ENCODE data around the gene CLIC3. TPM values are rescaled to one million over a fixed set of nuclear protein-coding genes. Genes with fewer than 3 reads are reported as not detected.
A peak's percentile ranks its signal among the peaks of the same experiment; 100 is the strongest.

The CLIC3 gene
- total RNA-seq, 2 donors from 2014 or later: 6.5 to 11.8 TPM

DNA sequence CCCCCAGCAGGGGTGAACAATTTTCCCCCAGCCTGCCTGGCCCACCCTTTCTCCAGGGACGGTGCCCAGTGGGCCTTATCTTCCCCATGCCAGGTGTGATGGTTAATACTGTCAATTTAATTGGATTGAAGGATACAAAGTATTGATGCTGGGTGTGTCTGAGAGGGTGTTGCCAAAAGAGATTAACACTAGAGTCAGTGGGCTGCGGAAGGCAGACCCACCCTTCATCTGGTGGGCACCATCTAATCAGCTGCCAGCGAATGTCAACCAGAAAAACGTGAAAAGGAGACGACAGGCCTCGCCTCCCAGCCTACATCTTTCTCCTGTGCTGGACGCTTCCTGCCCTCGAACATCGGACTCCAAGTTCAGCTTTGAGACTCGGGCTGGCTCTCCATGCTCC is 41.1 kb upstream of the CLIC3 start:
- Histone ChIP-seq H3K4me3 (no peak overlapping the region), H3K27ac (no peak overlapping the region), H3K4me1 (peaks cover 0 to 23% of the 10 kb centered on the region in 2 donors), H3K36me3 (peaks cover 23% of the 10 kb centered on the region), H3K9me3 (no peaks in the 10 kb centered on the region), H3K27me3 (no peaks in the 10 kb centered on the region)
- no peak for DNase-seq (ENCODE audit: low spot score)
- TF ChIP-seq, protein P1, sequence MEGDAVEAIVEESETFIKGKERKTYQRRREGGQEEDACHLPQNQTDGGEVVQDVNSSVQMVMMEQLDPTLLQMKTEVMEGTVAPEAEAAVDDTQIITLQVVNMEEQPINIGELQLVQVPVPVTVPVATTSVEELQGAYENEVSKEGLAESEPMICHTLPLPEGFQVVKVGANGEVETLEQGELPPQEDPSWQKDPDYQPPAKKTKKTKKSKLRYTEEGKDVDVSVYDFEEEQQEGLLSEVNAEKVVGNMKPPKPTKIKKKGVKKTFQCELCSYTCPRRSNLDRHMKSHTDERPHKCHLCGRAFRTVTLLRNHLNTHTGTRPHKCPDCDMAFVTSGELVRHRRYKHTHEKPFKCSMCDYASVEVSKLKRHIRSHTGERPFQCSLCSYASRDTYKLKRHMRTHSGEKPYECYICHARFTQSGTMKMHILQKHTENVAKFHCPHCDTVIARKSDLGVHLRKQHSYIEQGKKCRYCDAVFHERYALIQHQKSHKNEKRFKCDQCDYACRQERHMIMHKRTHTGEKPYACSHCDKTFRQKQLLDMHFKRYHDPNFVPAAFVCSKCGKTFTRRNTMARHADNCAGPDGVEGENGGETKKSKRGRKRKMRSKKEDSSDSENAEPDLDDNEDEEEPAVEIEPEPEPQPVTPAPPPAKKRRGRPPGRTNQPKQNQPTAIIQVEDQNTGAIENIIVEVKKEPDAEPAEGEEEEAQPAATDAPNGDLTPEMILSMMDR (IDR thresholded peaks at IDR 0.05): no peak

DNA sequence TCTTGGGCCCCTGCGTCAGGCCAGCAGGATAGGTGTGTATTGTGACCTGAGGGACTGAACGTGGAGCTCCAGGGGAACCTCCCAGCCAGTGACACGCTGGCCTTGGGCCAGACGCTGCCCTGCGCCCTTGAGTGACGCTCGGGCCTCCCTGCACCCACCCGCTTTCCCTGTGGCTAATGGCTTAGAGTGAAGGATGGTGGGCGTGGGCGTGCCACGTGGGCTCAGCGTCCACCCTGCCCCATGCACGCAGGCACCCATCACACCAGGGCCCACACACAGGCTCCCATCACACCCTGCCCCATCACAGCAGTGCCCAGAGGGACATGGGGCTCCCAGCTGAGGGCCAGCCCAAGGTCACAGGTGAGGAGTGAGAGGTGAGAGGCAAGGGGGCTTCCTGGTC is 40.7 kb upstream of the CLIC3 start:
- no peak overlapping the region for H3K4me3 ChIP-seq

DNA sequence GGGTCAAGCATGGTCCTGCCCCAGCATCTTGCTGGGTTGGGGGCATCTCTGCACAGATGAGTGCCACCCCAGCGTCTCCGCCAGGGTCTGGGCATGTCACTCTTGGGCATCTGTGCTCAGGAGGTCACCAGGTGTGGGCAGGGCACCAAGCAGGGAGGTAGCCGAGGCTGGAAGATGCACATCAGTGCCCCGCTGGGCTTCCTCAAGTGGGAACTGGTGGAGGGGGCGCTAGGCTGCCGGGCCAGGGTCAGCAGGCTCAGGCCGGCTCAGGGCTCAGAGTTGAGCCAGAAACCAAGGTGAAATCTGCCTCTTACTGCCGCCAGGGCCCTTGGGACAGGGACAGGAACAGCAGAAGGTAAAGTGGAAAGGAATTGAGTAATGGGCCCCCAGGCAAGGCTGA is 39.6 kb upstream of the CLIC3 start:
- DNase-seq (ENCODE audit: low spot score): no peak
- Histone ChIP-seq H3K4me3 (no peak overlapping the region), H3K27me3 (no peaks in the 10 kb centered on the region), H3K27ac (no peak overlapping the region), H3K36me3 (peaks cover 23% of the 10 kb centered on the region), H3K4me1 (peaks cover 0 to 14% of the 10 kb centered on the region in 2 donors), H3K9me3 (no peaks in the 10 kb centered on the region)
- TF ChIP-seq, protein P1 (IDR thresholded peaks at IDR 0.05): no peak

More for the DNA sequence above, 40.7 kb upstream of the CLIC3 start:
- Histone ChIP-seq H3K27me3 (no peaks in the 10 kb centered on the region), H3K9me3 (no peaks in the 10 kb centered on the region), H3K27ac (no peak overlapping the region), H3K36me3 (peaks cover 23% of the 10 kb centered on the region), H3K4me1 (peaks cover 0 to 21% of the 10 kb centered on the region in 2 donors)
- TF ChIP-seq, protein P1 (IDR thresholded peaks at IDR 0.05): no peak
- DNase-seq (ENCODE audit: low spot score): no peak

DNA sequence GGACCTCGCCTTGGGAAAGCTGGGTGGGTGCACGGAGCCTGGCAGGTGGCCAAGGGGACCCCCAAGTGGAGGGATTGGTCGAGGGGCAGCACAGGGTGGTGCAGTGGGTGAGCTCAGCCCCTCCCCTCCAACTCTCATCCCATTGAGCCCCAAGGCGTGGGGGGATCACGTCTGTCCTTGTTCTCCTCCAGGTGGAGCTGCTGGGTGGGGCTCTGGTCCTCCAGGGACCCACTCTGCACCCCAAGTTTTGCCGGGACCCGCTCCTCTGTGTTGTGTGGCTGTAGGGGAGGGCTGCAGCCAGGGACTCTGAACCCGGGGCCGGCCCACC is 39.1 kb upstream of the CLIC3 start:
- Histone ChIP-seq H3K27ac (no peak overlapping the region), H3K4me1 (peaks cover 0 to 14% of the 10 kb centered on the region in 2 donors), H3K27me3 (no peaks in the 10 kb centered on the region), H3K36me3 (peaks cover 19% of the 10 kb centered on the region), H3K9me3 (no peaks in the 10 kb centered on the region), H3K4me3 (no peak overlapping the region)
- TF ChIP-seq, protein P1 (IDR thresholded peaks at IDR 0.05): peak; percentile 12 to 24
- no peak for DNase-seq (ENCODE audit: low spot score)

DNA sequence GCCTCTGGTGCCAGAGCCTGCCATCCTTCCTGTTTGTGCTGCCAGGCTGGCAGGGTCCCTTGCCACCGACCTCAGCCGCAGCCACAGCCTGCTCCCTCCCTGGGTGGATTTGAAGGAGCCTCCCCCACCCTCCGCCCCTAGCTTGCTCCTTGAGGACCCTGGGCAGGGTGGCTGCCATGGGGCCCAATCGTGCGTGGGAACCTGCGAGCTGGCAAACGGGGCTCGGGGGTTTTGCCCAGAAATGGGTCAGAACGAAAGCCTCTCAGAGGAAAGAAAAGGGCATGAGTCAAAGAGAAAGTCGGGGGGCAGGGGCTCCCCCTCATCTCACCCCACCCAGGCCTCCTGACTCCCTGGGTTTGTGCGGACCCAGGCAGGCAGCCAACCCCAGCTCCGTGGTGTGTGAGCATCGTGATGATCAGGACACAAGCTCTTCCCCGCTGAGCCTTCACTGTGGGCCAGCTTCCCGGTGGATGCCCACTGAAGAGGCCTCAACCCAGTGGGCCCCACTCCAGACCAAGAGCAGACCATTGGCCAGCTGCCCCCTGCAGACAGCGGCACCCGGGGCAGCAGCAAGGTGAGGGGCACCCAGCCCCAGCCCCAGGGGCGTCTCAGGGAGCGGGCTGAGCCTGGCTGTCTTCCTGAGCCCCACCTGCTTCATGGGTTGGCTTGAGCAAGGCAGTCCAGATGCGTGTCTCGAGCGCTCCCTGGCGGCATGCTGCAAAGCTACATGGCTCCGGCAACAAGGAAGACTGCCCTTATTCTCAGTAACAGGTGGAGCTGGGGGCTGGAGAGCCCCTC is 38.5 kb upstream of the CLIC3 start:
- H3K27me3 ChIP-seq: no peaks in the 10 kb centered on the region
- no peak overlapping the region for H3K27ac ChIP-seq
- no peaks in the 10 kb centered on the region for H3K9me3 ChIP-seq
- H3K36me3 ChIP-seq: peaks cover 13% of the 10 kb centered on the region
- TF ChIP-seq, protein P1 (IDR thresholded peaks at IDR 0.05): peak; percentile 90 to 96
- peaks cover 0 to 14% of the 10 kb centered on the region in 2 donors for H3K4me1 ChIP-seq
- H3K4me3 ChIP-seq: no peak overlapping the region
- DNase-seq (ENCODE audit: low spot score): peak; percentile 83
